DMS79 (cell line): ENCODE measurements around the gene CEP83.
A peak's percentile ranks its signal among the peaks of the same experiment; 100 is the strongest.
"Not testable (repeated sequence)": the region's sequence is repeated elsewhere in the genome, so short reads cannot be mapped to it uniquely, and the experiment has no call there.

Experiments used
- DNase-seq: peaks from one replicate; lab custom pipeline; 2025; lab: John Stamatoyannopoulos, UW

Gene CEP83, protein sequence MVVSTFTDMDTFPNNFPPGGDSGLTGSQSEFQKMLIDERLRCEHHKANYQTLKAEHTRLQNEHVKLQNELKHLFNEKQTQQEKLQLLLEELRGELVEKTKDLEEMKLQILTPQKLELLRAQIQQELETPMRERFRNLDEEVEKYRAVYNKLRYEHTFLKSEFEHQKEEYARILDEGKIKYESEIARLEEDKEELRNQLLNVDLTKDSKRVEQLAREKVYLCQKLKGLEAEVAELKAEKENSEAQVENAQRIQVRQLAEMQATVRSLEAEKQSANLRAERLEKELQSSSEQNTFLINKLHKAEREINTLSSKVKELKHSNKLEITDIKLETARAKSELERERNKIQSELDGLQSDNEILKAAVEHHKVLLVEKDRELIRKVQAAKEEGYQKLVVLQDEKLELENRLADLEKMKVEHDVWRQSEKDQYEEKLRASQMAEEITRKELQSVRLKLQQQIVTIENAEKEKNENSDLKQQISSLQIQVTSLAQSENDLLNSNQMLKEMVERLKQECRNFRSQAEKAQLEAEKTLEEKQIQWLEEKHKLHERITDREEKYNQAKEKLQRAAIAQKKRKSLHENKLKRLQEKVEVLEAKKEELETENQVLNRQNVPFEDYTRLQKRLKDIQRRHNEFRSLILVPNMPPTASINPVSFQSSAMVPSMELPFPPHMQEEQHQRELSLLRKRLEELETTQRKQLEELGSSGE

DNA sequence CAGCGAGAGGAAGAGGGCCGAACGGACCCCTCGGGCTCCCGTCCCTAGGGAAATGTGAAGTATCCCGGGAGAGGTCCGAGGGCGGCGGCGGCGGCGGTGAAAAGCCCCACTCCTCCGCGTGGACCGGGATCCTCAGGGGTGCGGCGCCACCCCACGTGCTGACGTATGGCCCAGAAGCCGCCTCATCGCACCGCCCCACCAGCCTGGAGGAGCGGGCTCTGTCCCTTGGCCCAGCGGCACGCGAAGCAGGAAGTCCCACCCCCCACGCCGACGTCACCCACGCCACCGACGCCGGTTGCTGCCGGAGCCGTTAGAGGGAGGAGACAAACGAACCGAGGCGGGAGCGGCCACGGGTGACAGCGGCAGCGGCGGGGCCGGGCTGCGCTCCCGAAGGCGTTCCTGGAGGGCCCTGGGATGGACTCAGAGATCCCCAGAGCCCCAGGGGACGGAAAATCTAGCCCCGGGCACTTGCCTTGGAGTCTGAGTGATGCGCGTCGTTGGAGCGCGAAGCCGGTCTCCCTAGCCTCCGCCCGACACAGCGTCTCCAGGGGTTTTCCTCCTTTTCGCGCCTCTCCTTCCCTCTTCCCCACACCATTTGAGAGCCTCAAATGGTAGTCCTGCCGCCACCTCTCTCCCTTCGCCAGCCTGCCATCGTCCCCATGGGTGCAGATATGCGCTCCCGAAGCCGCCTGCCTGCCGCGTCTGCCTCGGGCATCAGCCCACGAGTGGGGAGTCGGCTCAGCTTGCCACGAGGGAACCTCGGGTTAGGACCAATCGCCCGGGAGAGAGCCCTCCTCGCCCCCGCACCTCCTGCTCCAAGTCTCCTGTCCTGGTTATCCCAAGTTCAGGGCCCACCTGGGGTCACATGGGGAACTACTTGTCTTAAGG lies at the start of gene CEP83:
Gene CEP83 (minus strand): TSS at position 140 of the 888 bp plus-strand sequence. CDS start 47,377 bp downstream, outside the sequence.
- peak; percentile 74 for DNase-seq

DNA sequence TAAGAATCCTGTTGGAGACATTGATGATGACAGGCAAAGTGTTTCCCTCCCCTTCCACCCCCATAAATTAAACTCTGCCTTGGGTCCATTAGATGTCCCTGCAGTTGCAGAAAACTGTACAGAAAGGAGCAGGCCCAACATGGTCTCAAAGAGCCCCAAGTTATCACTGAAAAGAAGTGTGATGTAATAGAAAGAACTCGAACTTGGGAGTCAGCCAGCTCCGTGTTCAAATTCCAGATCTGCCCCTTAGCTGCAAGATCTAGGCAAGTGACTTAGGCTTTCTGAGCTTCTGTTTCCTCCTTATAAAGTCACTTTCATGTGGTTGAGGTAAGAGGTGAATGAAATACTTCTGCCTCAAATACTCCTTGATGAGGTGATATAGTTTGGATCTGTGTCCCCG lies 49.6 kb upstream of the CEP83 start:
- DNase-seq, result no peak

DNA sequence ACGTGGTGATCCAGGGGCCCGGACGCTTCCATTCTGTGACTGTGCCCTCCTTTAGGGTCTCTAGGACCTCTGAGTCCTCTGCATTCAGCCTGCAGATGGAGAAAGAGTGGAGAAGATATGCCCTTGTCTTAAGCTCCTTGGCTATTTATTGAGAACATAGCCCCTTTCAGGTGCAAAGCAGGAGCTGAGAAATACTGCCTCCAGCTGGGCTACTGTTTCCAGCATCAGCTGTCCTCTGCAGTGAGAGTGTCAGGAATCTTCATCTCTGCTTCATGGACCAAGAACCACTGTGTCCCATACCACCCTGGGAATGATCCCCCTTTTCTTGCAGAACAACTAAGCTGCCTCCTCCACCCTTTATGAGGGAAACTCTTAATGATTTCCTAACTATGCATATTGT lies 47.8 kb upstream of the CEP83 start:
- DNase-seq, result no peak

DNA sequence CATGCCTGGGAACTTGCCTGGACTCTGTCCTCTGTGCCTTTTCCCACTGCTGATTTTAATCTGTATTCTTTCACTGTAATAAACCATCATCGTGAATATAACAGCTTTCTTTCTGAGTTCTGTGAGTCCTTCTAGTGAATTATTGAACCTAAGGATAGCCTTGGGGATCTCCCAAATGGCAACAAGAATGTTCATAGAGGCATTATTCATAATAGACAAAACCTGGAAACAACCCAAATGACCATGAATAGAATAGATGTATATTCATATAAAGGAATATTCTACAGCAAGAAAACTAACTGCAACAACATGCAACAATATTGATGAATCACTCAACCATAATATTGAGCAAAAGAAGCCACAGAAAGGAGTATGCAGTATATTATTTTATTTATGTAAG lies 44.7 kb upstream of the CEP83 start:
- no peak for DNase-seq

DNA sequence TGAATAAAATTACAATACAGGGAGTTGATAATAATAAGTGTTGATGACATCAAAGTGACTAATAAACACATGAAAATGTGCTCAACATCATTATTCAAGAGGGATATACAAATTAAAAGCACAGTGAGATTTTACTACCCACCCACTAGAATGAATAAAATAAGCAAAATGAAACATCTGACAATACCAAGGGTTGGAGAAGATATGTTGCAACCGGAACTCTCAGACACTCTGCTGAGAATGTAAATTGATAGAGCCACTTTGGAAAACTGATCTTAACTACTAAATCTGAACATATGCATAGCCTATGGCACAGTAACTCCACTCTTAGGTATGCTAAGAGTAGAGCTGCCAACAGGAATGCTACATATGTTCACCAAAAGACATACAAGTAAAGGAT lies 44.0 kb upstream of the CEP83 start:
- no peak for DNase-seq

DNA sequence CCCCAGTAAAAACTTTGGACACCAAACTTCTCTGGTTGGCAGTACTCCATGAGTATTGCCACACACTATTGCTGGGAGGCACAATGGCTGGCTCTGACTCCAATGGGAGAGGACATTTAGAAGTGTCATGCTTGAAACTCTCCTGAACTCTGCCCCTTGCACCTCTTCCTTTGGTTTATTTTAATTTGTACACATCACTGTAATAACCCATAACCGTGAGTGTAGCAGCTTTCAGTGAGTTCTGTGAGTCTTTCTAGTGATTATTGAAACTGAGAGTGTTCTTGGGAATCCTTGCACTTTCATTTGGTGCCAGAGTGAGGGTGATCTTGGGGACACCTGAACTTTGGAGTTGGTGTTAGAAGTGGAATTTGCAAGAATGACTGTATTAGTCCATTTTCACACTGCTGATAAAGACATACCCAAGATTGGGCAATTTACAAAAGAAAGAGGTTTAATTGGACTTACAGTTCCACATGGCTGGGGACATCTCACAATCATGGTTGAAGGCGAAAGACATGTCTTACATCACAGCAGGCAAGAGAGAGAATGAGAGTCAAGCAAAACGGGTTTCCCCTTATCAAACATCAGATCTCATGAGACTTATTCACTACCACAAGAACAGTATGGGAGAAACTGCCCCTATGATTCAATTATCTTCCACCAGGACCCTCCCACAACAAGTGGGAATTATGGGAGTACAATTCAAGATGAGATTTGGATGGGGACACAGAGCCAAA lies 41.3 kb upstream of the CEP83 start:
- DNase-seq, result no peak

DNA sequence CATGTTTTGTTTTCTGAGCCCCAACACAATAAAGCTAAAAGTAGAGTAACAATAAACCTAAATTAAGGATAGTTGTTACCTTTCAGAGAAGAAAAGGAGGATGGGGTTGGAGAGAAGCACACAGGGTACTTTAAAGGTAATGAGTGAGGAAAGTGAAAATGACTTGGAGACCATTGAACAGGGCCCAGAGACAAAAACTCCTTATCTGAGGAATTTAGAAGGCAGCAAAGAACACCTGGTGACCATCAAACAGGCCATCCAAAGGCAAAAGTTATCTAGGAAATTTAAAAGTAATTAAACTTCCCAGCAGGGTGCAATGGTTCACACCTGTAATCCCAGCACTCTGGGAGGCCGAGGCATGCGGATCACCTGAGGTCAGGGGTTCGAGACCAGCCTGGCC lies 39.0 kb upstream of the CEP83 start:
- DNase-seq, result no peak

DNA sequence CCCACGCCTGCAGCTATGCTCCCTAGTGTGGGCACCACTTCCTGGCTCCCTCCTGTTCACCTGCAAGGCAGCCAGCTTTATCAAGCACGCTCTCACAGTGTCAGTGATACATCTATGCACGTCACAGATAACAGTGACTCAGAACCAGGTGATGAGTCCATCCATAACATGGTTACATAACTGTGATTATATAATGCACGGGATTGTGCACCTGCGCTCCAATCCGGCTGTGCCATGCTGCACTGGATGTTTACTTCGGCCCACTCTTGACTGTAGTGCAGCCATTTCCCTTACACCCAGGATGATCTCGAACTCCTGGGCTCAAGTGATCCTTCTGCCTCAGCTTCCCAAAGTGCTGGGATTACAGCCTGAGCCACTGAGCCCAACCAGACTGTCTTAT lies 38.4 kb upstream of the CEP83 start:
- no peak for DNase-seq

DNA sequence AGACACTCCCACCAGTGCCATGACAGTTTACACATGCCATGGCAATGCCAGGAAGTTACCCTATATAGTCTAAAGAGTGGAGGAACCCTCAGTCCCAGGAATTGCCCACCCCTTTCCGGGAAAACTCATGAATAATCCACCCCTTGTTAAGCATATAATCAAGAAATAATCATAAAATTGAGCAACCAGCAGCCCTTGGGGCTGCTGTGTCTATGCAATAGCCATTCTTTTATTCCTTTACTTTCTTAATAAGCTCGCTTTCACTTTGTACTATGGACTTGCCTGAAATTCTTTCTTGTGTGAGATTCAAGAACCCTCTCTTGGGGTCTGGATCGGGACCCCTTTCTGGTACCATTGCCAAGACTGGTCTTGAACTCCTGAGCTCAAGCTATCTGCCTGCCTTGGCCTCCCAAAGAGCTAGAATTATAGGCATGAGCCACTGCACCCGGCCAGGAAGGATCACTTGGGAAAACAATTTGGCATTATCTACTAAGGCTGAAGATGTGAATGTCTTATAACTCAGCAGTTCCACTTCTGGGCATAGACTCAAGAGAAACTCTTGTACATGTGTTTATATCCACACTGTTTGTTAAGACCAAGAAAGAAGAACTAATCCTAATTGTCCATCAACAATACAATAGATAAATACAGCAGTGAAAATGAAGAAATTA lies 35.9 kb upstream of the CEP83 start:
- DNase-seq, result no peak

DNA sequence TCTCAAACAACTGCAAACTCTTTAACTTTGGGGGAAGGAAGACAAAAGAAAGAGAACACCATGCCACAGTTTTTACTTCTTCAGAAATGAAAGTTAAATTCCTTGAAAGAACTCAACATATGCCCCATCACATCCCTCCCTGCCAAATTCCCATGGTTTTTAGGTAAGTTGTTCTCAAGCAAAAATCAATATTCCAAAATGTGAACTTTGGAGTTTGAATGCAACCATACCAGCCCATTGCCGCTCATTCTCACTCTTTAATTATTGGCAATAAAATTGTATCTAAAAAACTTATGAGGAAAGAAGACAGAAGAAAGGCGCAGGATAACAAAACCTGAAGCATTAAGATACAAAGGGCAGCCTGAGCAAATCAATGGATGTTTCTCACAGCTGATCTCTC lies 31.8 kb upstream of the CEP83 start:
- no peak for DNase-seq

DNA sequence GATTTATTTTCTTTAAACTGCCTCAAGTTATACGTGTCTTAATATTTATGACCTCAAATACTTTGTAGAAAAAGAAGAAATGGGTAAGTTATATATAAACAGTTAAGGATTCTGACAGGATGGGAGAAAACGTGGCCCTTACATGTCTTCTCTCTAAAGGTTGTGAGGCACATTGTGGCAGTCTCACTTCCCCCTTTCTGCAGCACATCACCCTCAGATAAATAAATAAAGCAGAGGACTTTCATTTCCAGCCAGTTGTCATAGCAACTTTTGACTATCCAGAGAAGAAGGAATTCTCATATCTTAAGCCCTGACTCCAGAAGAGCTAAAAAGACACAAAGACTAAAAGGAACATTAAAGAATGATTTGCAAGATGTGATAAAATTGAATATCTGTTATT lies 28.8 kb upstream of the CEP83 start:
- DNase-seq, result no peak

DNA sequence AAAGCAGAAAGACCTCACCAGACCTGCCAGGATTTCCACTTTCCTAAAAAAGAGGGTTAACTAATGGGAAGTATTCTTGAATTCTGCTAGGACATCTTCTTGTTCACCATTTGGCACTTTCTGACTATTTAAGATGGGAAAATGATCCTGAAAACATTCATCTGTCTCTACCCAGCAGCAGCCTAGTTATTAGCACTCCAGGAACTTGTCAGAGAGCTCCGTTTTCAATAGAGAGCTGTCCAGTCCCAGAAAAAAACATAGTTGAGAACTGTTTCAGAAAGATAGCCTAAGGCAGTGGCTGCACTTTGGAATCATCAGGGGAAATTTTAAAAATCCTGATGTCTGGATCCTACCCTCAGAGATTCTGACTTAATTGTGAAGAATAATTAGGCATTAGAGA lies 22.1 kb upstream of the CEP83 start:
- no peak for DNase-seq

DNA sequence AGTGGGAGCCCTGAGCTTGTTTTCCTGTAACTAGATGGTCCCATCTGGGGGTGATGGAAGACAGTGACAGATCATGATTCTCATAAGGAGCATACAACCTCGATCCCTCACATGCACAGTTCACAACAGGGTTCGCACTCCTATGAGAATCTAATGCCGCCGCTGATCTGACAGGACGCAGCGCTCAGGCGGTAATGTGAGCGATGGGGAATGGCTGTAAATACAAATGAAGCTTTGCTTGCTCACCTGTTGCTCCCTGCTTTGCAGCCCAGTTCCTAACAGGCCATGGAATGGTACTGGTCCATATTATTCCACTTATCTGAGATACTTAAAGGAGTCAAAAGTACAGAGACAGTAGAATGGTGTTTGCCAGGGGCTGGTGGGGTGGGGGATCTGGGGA lies 9.9 kb upstream of the CEP83 start:
- no peak for DNase-seq

DNA sequence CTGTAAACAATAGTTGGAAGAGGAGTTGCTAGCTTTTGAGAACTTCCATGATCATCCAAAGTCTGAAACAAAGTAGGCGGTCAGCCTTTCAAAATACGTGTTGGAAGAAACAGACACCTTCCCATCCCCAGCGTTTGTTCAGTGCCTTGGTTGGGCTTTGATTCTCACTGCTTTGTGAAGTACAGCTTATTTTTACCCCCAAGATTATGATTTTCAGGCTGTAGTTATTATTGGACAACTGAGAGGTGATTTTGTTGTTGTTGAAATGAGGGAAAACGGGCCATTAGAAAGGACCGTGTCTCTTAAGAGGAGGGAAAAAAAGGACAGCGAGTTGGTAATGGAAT lies 921 bp upstream of the CEP83 start:
- DNase-seq, result no peak

DNA sequence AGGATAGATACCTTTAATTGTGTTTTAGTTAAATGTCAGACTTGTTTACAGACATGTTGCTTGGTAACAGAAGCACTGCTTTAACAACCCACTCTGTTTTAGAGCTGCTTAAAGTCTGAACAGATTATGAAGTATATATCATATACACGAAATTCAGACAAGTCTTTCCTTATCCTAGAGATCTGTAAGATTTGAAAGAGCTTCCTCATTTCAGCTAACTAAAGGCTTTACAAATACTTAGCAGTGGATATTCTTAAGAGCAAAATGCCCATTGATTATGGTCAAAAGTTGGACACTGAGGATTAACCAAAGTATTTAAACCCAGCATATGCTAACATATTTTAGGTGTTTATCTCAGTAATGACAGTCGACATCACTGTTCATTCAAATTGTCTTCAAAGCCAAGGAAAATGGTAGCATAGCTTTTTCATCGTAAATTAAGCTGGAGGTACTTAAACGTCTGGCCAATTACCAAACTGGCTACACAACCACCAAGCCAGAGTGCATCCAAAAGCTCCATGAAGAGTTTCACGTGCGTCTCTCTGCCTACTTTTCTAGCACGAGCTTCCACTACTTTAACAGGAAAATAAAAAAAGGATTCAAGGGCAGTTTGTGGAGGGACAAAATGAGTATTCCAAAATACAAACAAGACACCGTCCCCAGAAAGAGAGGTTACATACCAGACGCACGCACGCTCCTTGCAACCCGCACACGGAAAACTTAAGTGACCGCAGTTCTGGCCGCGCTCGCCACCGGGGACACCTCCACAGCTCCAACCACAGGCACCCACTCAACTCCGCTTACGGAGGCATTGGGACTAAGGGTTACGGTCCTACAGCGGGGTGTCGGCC lies 565 bp downstream of the CEP83 start:
- DNase-seq, result peak; percentile 26

DNA sequence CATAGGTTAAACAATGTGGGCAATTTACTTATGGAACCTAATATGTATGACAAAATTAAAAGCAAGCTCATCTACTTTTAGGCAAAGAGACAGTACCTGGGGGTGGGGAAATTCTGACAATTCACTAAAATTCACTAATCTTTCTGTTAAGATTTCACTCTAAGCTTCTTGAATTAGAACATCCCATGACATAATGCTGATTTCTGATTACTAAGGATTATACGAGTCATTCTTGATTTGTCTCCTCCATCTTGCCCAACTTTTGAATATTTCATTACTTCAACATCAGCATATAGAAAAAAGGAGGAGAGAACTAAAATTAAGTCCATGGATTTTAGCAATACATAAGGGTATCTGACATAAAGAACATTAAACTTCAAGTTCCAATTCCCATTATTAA lies 2.4 kb downstream of the CEP83 start:
- DNase-seq, result no peak

DNA sequence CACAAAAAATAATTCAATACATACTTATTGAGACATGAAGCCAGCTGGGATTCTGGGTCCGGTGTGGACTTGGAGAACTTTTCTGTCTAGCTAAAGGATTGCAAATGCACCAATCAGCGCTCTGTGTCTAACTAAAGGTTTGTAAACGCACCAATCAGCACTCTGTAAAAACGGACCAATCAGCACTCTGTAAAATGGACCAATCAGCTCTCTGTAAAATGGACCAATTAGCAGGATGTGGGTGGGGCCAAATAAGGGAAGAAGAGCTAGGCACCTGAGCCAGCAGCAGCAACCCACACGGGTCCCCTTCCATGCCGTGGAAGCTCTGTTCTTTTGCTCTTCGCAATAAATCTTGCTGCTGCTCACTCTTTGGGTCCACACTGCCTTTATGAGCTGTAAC lies 5.3 kb downstream of the CEP83 start:
- DNase-seq, result not testable (repeated sequence)

DNA sequence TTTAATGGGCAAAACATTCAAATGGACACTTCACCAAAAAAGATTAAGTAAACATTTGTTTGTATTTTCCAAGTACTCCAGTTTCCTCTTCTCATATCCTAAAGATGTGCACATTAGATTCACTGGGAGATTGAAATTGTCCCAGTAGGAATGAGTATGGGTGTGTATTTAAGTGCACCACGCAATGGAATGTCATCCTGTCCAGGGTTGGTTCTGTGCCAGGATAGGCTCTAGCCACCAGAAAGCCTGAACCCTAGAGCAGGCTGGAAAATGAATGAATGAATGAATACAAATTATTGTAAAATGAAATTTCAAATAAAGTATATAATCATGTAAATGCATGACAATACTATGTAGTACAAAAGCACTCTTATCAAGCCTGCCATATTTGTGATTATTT lies 14.0 kb downstream of the CEP83 start:
- DNase-seq, result no peak

DNA sequence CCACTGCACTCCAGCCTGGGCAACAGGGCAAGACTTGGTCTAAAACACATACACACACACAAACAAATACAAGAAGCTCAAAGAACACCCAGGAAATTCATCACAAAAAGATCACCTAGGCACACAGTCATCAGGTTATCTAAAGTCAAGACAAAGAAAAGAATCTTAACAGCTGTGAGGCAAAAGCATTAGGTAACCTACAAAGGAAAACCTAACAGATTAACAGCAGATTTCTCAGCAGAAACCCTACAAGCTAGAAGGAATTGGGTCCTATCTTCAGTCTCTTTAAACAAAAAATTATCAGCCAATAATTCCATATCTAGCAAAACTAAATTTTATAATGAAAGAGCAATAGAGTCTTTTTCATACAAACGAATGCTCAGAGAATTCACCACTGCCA lies 22.4 kb downstream of the CEP83 start:
- no peak for DNase-seq

DNA sequence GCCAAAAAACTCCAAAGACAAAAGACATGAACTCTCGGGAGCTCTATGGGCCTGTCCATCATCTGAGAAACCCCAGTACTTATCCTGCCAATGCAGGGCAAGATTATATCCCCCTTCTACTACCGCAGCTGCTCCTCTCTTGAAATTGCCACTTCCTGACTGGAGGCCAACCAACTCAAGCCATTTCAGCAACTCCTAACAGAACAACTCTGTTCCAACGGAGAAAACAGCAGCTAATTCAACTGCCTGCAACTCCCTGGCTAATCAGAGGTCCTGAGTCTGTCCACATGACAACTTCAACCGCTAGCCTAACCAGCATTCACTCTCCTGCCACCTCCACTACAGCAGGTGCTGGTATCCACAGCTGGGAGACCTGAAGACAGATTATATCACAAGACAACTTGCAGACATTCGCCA lies 24.1 kb downstream of the CEP83 start:
- no peak for DNase-seq

DNA sequence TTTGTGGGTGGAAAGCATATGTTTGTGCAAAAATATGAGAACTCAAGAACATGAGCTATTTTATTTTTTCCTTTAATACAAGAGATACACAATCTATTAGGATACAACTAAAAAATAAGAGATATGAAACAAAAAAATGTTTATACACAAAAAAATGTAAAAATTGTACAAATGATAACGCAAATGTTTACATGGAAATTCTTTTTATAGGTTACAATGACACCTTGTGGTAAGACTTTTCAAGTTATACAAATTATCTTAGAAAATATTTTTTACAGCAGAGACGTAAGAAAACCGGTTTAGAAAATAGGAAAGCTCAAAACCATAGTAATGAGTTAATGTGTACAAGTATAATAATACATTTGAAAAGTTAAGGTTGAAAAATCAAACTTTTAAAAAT lies 25.5 kb downstream of the CEP83 start:
- no peak for DNase-seq
